ENCODE data around the gene GLT8D2. TPM values are rescaled to one million over a fixed set of nuclear protein-coding genes. Genes with fewer than 3 reads are reported as not detected.

Gene GLT8D2
- total and polyA plus RNA-seq, 2 donors (not counting 1 experiment from before 2014, with no cell fraction given), result not detected

- intact Hi-C loops (cut with micrococcal nuclease), result no loop called here
- no peaks in the 10 kb centered on the region for H3K9me3 Mint-ChIP-seq (ENCODE audit: insufficient read depth)
- WGBS (ENCODE audit: insufficient coverage), result 83% methylated on average over 1 of the region's 5 CpGs
- DNase-seq (no peak), ATAC-seq (ENCODE audit: low read depth) (no peak)
- H3K4me3 Mint-ChIP-seq, result no peak overlapping the region
- no peaks in the 10 kb centered on the region for H3K9me3 ChIP-seq (ENCODE audit: control extremely low read depth in 1 of 3, control insufficient read depth in 2 of 3, insufficient read depth in 1 of 3, low read length in 2 of 3)
- no peak overlapping the region for H2AFZ ChIP-seq (ENCODE audit: insufficient read depth, low read depth, low read length, poor library complexity, severe bottlenecking)
- ChIA-PET POLR2A (no interaction called here), CTCF (no interaction called here)
- H3K27me3 ChIP-seq (replicated peaks in 1 of 4; ENCODE audit: control extremely low read depth in 1 of 4, control insufficient read depth in 3 of 4, insufficient read depth in 4 of 4, low read length in 3 of 4), result peaks cover 0 to 16% (median 14%) of the 10 kb centered on the region in 4 experiments
- no peak overlapping the region for H3K27ac Mint-ChIP-seq
- H3K4me1 ChIP-seq (ENCODE audit: control insufficient read depth in 2 of 2, insufficient read depth in 2 of 2, low read length in 2 of 2), result peaks cover 5 to 8% of the 10 kb centered on the region in 2 donors
- TF ChIP-seq EZH2 (IDR thresholded peaks at IDR 0.05; ENCODE audit: borderline replicate concordance, insufficient read depth, low read depth, low read length, poor library complexity, severe bottlenecking), result no peak
- TF ChIP-seq CTCF (IDR thresholded peaks at IDR 0.05), result no peak
- peaks cover 6% of the 10 kb centered on the region for H3K4me1 Mint-ChIP-seq
- H3K36me3 ChIP-seq (replicated peaks in 1 of 2; ENCODE audit: control extremely low read depth in 1 of 2, control insufficient read depth in 1 of 2, extremely low read depth in 1 of 2, insufficient read depth in 2 of 2, low read length in 1 of 2), result no peaks in the 10 kb centered on the region
- no peak overlapping the region for H3K9ac ChIP-seq (ENCODE audit: low read length)
- H3K4me2 ChIP-seq (replicated peaks; ENCODE audit: low read depth, low read length, poor library complexity, severe bottlenecking), result no peak overlapping the region
- H3K79me2 ChIP-seq (ENCODE audit: control insufficient read depth, insufficient read depth, low read length), result no peaks in the 10 kb centered on the region
- no peak overlapping the region for H3K4me3 ChIP-seq (ENCODE audit: control extremely low read depth in 1 of 5, extremely low read depth in 1 of 5, insufficient read depth in 1 of 5, low read depth in 2 of 5, low read length in 4 of 5)
- H3K27ac ChIP-seq (ENCODE audit: low read length in 2 of 2), result no peak overlapping the region
- H3K27me3 Mint-ChIP-seq, result peaks cover 35% of the 10 kb centered on the region
- H4K20me1 ChIP-seq (ENCODE audit: control insufficient read depth, insufficient read depth, low read length, poor library complexity, severe bottlenecking), result no peaks in the 10 kb centered on the region
Observed at GRCh38 chr12:104048162-104048561, 1.8 kb downstream of the GLT8D2 start.

DNA sequence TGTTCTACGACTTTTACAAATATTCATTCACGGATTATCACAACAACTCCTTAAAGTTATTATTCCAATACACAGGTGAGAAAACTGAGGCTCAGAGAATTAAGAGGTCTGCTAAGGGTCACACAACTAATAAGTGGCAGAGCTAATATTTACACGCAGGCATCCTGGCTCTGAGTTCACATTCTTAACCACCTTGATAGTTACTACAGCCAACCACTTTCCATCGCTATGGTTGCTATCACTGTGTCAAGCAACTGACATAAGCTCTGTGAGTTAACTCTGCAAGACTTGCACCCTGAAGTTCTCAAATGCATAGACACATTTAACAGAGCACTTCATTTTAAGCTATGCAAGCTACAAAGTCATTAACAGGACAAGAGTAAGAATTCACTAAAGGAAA is 3.7 kb downstream of the GLT8D2 start:
- CTCF ChIA-PET, result interaction anchor here (0.8 to 1.7 kb wide), 2 partner anchors 11 to 63 kb away, joined by 3 to 7 read pairs; no protein-coding TSS in a partner anchor
- Mint-ChIP-seq H3K27ac (no peak overlapping the region), H3K4me3 (no peak overlapping the region), H3K9me3 (ENCODE audit: insufficient read depth) (no peaks in the 10 kb centered on the region), H3K4me1 (peaks cover 6% of the 10 kb centered on the region), H3K27me3 (peaks cover 32% of the 10 kb centered on the region)
- H3K4me2 ChIP-seq (replicated peaks; ENCODE audit: low read depth, low read length, poor library complexity, severe bottlenecking), result no peak overlapping the region
- no peaks in the 10 kb centered on the region for H4K20me1 ChIP-seq (ENCODE audit: control insufficient read depth, insufficient read depth, low read length, poor library complexity, severe bottlenecking)
- TF ChIP-seq EZH2 (IDR thresholded peaks at IDR 0.05; ENCODE audit: borderline replicate concordance, insufficient read depth, low read depth, low read length, poor library complexity, severe bottlenecking) (no peak), CTCF (IDR thresholded peaks at IDR 0.05) (no peak)
- peaks cover 5 to 8% of the 10 kb centered on the region in 2 donors for H3K4me1 ChIP-seq (ENCODE audit: control insufficient read depth in 2 of 2, insufficient read depth in 2 of 2, low read length in 2 of 2)
- intact Hi-C loops (cut with micrococcal nuclease), result no loop called here
- no peaks in the 10 kb centered on the region for H3K36me3 ChIP-seq (replicated peaks in 1 of 2; ENCODE audit: control extremely low read depth in 1 of 2, control insufficient read depth in 1 of 2, extremely low read depth in 1 of 2, insufficient read depth in 2 of 2, low read length in 1 of 2)
- POLR2A ChIA-PET, result no interaction called here
- ATAC-seq (ENCODE audit: low read depth) (no peak), DNase-seq (no peak)
- H2AFZ ChIP-seq (ENCODE audit: insufficient read depth, low read depth, low read length, poor library complexity, severe bottlenecking), result no peak overlapping the region
- no peak overlapping the region for H3K9ac ChIP-seq (ENCODE audit: low read length)
- H3K79me2 ChIP-seq (ENCODE audit: control insufficient read depth, insufficient read depth, low read length), result no peaks in the 10 kb centered on the region
- no peaks in the 10 kb centered on the region for H3K9me3 ChIP-seq (ENCODE audit: control extremely low read depth in 1 of 3, control insufficient read depth in 2 of 3, insufficient read depth in 1 of 3, low read length in 2 of 3)
- H3K4me3 ChIP-seq (ENCODE audit: control extremely low read depth in 1 of 5, extremely low read depth in 1 of 5, insufficient read depth in 1 of 5, low read depth in 2 of 5, low read length in 4 of 5), result no peak overlapping the region
- H3K27me3 ChIP-seq (replicated peaks in 1 of 4; ENCODE audit: control extremely low read depth in 1 of 4, control insufficient read depth in 3 of 4, insufficient read depth in 4 of 4, low read length in 3 of 4), result peaks cover 0 to 13% (median 8%) of the 10 kb centered on the region in 4 experiments
- WGBS (ENCODE audit: insufficient coverage), result 86% methylated on average over 2 of the region's 4 CpGs
- H3K27ac ChIP-seq (ENCODE audit: low read length in 2 of 2), result no peak overlapping the region

Measured in B cell (primary cell).